Measurements from ENCODE around the gene M1AP. TPM values are rescaled to one million over a fixed set of nuclear protein-coding genes. Genes with fewer than 3 reads are reported as not detected.

The M1AP gene
- total and polyA plus RNA-seq, 2 of the 4 experiments (the other 2 are of a cell fraction), result 0.03 TPM; not detected in 1

- in situ Hi-C loops (cut with MboI; ENCODE audit: low sequenced_read_pairs), result no loop called here
- no peak overlapping the region for H2BK120ac ChIP-seq (ENCODE audit: low read depth, low read length)
- TF ChIP-seq, protein P1, sequence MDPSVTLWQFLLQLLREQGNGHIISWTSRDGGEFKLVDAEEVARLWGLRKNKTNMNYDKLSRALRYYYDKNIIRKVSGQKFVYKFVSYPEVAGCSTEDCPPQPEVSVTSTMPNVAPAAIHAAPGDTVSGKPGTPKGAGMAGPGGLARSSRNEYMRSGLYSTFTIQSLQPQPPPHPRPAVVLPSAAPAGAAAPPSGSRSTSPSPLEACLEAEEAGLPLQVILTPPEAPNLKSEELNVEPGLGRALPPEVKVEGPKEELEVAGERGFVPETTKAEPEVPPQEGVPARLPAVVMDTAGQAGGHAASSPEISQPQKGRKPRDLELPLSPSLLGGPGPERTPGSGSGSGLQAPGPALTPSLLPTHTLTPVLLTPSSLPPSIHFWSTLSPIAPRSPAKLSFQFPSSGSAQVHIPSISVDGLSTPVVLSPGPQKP (IDR thresholded peaks at IDR 0.05; ENCODE audit: borderline replicate concordance, low read depth, low read length), result no peak
Measured at GRCh38 chr2:74646834-74647482, 1.2 kb downstream of the M1AP start.

More at GRCh38 chr2:74646834-74647482, 1.2 kb downstream of the M1AP start:
- ATAC-seq (ENCODE audit: low read depth) (no peak), DNase-seq (no peak)
- H3K4me3 ChIP-seq (ENCODE audit: insufficient read depth, low read depth, low read length), result no peak overlapping the region
- H3K27me3 ChIP-seq (ENCODE audit: control insufficient read depth, insufficient read depth, low read length), result peaks cover 28% of the 10 kb centered on the region
- ChIA-PET CTCF (interaction anchor here (0.8 kb wide), 1 partner anchor 15 kb away, joined by 3 read pairs; no protein-coding TSS in a partner anchor), POLR2A (ENCODE audit: unreplicated experiment) (no interaction called here)
- WGBS, 2 experiments (ENCODE audit: extremely low coverage in 2 of 2, insufficient read length in 1 of 2), result 83% methylated on average over 4 of the region's 13 CpGs; no CpG with 5 or more reads in 1 of the 2 experiments
- dilution Hi-C loops (cut with HindIII; ENCODE audit: low sequenced_read_pairs, unreplicated experiment), result no loop called here
- no peaks in the 10 kb centered on the region for H3K4me1 ChIP-seq (ENCODE audit: control insufficient read depth, insufficient read depth, low read length)
- no peak overlapping the region for H2BK20ac ChIP-seq (ENCODE audit: low read depth, low read length)
- H3K79me1 ChIP-seq (ENCODE audit: low read depth in 1 of 2, low read length in 2 of 2), result no peaks in the 10 kb centered on the region
- no peak overlapping the region for H3K27ac ChIP-seq (ENCODE audit: insufficient read depth, low read length)
- H3K14ac ChIP-seq (replicated peaks; ENCODE audit: low read depth, low read length), result no peak overlapping the region
- H4K91ac ChIP-seq (ENCODE audit: insufficient read depth, low read depth, low read length), result no peak overlapping the region
- H3K4me2 ChIP-seq (ENCODE audit: low read depth, low read length), result no peak overlapping the region
- no peaks in the 10 kb centered on the region for H4K20me1 ChIP-seq (ENCODE audit: insufficient read depth, low read length)
- intact Hi-C loops (cut with micrococcal nuclease), result no loop called here
- no peak overlapping the region for H3K18ac ChIP-seq (ENCODE audit: low read depth, low read length)
- H2AK9ac ChIP-seq (replicated peaks; ENCODE audit: low read depth, low read length, poor library complexity), result no peak overlapping the region
- H3K9ac ChIP-seq (ENCODE audit: low read depth, low read length), result no peak overlapping the region
- H3K4ac ChIP-seq (ENCODE audit: low read depth, low read length), result no peak overlapping the region
- H3K9me3 ChIP-seq (ENCODE audit: control insufficient read depth, insufficient read depth, low read length), result no peaks in the 10 kb centered on the region
- no peaks in the 10 kb centered on the region for H3K36me3 ChIP-seq (ENCODE audit: control insufficient read depth, insufficient read depth, low read length)
- no TSS peak for BruUV-seq (replicated peaks)
- H4K5ac ChIP-seq (ENCODE audit: low read depth, low read length), result no peak overlapping the region
- no peak overlapping the region for H2BK5ac ChIP-seq (ENCODE audit: low read depth, low read length, poor library complexity, severe bottlenecking)
- H2BK15ac ChIP-seq (ENCODE audit: low read depth, low read length), result no peak overlapping the region
- H3K23ac ChIP-seq (ENCODE audit: low read depth, low read length), result no peak overlapping the region
- H3K9me1 ChIP-seq (ENCODE audit: insufficient read depth, low read length), result no peaks in the 10 kb centered on the region
- H2AK5ac ChIP-seq (ENCODE audit: low read depth, low read length), result no peak overlapping the region
- H4K8ac ChIP-seq (ENCODE audit: low read depth in 2 of 2, low read length in 2 of 2), result no peak overlapping the region
- H2AFZ ChIP-seq (replicated peaks; ENCODE audit: low read length, poor library complexity), result no peak overlapping the region
- no peak overlapping the region for H3K56ac ChIP-seq (ENCODE audit: extremely low read depth, insufficient read depth, low read length)
